Activated T-cell treated with anti-CD3 and anti-CD28 coated beads for 1 hour (primary cell): ENCODE results near the gene PLCL1.
"Not testable (repeated sequence)": the region's sequence is repeated elsewhere in the genome, so short reads cannot be mapped to it uniquely, and the experiment has no call there.

Experiments used
- DNase-seq: peaks from one replicate; pipeline ENCODE4 v3.0.0-alpha.2; 2020; ENCODE audit warnings: low read depth

The PLCL1 gene

GRCh38 chr2:197810016-197810415 lies 5.6 kb downstream of the PLCL1 start:
- no peak for DNase-seq

DNA sequence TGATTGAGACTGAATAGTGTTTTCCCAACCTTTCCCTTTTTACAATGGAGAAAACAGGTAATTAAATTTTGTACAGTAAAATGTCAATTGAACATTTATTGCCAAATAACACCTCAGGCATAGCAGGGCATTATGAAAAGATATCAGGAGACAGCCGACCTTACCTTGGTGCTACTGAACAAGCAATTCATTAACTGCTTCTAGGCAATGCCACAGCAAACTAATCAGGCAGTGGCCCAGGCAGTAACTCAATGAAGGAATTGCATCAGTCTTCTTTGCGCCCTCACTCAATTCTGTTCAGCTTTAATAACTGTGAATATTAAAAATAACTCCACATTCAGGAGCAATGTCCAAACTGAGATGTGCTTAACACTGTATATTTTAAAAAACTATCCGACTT lies 6.1 kb downstream of the PLCL1 start:
- DNase-seq = no peak

- DNase-seq = no peak
Measured at GRCh38 chr2:197813093-197813787, 8.8 kb downstream of the PLCL1 start.

- DNase-seq = no peak
Measured at GRCh38 chr2:197814526-197814925, 10.1 kb downstream of the PLCL1 start.

DNA sequence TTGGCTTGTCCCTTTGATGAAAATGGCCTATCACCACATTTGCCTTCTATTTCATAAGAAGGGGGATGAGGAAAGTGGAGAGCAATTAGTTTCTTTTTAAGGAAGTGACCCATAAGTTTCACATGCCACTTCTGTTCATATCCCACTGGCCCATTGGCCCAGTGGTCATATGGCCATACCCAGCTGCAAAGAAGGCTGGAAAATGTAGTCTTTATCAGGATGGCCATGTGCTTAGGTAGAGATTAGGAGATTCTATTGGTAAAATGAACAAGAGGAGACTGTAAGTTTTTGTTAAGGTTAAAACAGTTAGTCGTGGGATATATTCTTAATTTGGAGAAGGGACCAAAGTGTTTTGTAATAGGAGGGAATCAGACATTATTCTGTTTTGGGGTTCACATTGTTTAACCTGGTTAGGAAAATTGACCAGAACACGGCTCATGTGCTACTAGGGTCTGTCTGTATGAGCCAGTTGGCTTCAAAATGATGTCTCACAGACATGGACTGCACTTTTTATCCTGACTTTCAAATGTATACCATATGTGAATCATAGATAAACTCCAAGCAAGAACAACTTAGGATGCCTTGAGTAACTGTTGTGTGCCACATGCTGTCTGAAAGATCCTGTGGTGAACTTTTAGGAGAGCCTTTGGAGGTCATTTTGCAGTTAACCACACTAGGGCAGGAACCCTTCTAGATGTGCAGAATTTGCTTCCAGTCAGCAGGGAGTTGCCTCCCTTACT lies 17.3 kb downstream of the PLCL1 start:
- DNase-seq = no peak

- DNase-seq = no peak
Measured at GRCh38 chr2:197822333-197822732, 17.9 kb downstream of the PLCL1 start.

- no peak for DNase-seq
Measured at GRCh38 chr2:197827618-197828017, 23.2 kb downstream of the PLCL1 start.

- no peak for DNase-seq
Measured at GRCh38 chr2:197828464-197829135, 24.2 kb downstream of the PLCL1 start.

DNA sequence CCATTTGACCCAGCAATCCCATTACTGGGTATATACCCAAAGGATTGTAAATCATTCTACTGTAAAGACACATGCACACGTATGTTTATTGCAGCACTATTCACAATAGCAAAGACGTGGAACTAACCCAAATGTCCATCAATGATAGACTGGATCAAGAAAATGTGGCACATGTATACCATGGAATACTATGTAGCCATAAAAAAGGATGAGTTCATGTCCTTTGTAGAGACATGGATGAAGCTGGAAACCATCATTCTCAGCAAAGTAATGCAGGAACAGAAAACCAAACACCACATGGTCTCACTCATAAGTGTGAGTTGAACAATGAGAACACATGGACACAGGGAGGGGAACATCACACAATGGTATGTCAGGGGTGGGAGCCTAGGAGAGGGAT lies 30.4 kb downstream of the PLCL1 start:
- not testable (repeated sequence) for DNase-seq

- DNase-seq = no peak
Measured at GRCh38 chr2:197835293-197835692, 30.9 kb downstream of the PLCL1 start.

- DNase-seq = no peak
Measured at GRCh38 chr2:197838036-197838435, 33.6 kb downstream of the PLCL1 start.

GRCh38 chr2:197838579-197838978 lies 34.2 kb downstream of the PLCL1 start:
- no peak for DNase-seq

DNA sequence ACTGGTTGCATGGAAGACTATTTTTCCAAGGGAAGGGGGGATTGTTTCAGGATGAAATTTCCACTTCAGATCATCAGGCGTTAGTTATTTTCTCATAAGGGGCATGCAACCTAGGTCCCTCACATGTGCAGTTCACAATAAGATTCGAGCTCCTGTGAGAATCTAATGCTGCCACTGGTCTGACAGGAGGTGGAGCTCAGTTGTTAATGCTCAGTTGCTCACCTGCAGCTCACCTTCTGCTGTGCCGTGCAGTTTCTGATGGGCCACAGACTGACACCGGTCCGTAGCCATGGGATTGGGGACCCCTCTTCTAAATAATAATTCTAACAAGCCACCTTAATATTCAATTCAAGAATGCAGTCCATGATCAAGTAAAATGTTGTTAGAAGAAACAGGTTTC lies 34.9 kb downstream of the PLCL1 start:
- DNase-seq = no peak

DNA sequence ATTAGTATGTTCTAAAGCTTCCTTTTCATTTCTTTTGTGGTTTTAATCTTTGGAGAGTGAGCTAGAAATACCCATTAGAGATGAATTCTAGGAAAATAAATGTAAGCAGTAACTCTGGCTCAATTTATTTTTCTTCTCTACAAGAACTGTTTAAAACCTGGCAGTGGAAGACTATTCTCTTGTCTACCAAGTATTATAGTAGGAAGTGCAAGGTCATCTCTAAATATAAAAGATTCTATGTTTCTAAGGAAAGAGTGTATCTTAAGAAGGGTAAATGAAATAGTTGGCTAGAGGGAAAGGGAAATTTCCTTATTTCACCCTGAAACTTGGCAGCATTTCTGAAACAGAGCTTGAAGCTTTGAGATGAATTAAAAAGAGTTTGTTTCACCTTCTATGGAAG lies 35.5 kb downstream of the PLCL1 start:
- DNase-seq = no peak

DNA sequence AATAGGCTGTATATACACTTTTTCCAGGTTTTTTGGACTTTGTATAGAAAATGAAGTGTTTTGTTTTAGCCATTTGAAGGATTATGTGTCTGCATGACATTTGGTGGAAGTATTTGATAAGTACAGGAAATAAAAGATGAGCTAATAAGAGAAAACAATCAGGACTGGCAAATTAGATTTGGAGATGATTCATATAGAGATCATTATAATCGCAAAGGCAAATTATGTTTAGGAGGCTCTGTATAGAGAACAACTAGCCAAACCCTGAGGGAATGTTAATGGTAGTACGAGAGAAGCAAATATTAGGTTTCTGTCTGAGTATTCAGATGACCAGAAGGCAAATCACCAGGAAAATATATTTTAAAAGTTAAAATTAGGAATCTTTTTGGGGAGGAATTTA lies 41.7 kb downstream of the PLCL1 start:
- DNase-seq = no peak

DNA sequence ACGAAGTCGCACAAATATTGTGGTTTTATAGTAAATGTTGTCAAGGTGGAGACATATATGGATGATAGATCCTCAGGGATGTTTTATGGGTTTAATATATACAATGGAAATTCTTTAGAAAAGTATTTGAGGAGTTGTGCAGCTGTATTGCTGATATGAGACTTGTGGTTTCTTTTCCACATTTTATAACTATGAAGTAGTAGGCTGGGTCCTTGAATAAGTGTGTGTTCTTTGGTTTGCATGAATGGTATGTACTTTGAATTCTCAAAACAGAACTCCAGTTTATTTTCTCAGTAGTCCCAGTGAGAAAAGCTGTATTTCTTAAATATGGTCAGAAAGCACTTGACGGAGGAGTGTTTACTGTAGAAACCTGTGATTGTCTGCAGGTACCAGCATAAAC lies 42.4 kb downstream of the PLCL1 start:
- no peak for DNase-seq

DNA sequence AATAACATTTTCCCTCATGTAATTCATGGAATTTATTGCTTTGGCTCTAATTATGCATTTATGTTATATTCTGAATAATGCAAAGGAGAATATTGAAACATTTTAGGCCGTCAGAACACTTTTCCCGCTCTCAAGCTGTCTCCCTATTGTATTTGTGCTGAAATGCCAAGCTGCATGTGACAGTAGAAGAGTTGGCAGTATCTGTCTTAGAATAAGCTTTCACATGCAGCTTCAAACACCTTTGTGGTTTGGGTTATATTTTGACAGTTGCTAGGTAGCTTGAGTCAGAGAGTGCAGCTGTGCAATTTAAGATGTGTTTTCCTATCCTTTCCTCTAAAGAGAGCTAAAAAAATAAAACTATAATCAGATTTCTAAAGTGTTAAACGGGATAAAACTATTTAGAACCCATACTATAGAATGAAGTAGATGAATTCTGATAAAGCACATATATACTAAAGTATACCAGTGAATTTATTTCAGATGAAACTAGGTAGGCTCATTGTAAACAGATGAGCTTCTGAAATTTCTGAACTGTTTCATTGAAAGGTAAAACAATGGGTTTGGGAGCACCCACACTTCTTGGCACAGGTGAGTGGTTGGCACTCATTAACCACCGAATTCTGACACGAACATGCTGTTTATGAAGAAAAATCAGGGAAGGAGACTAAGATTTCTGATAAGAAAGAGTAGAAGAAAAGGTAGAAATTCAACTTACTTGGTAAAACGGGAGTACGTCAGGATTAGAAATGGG lies 43.4 kb downstream of the PLCL1 start:
- DNase-seq = no peak

- DNase-seq = no peak
Measured at GRCh38 chr2:197848602-197849001, 44.2 kb downstream of the PLCL1 start.

DNA sequence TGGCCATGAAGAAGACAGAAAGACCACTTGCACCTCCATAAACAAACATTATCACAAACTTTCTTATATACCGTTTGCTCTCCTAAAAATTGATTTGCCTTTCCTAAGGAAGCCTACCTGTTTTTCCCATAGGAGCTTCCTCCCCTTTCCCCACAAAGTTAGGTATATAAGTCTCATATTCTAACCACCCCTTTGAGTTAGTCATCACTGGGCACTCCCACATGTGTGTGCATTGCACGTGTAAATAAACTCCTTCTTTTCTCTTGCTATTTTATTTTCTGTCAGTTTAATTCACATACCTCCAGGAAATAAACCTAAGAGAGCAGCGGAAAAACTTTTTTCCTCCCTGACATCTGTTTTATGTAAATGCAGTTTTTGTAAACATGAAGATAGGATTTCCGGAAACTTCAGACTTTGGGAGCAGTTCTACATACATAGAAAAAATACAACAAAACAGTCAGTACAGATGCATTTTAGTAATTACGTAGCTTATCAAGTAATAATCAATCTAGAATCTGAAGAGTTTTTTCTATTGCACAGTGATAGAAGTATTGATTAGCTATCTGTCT lies 46.6 kb downstream of the PLCL1 start:
- no peak for DNase-seq

- no peak for DNase-seq
Measured at GRCh38 chr2:197851451-197851850, 47.1 kb downstream of the PLCL1 start.

DNA sequence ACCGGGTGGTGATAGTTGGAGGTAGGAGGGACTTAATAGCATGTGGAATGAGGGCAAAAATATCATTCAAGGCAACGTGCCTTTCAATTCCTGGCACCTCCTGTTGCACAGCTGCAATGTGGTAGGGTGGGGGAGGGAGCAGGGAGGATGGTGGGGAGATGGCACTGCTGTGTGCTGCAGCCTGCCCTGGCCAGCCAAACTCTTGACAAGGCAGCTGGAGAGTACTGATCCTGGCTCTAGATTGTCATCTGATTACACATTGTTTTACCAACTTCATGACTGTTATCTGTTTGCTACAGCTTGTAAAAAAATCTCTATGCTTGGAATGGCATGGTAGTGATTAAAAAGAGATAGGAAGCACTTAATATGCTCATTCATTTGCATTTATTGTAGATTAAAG lies 47.7 kb downstream of the PLCL1 start:
- no peak for DNase-seq

DNA sequence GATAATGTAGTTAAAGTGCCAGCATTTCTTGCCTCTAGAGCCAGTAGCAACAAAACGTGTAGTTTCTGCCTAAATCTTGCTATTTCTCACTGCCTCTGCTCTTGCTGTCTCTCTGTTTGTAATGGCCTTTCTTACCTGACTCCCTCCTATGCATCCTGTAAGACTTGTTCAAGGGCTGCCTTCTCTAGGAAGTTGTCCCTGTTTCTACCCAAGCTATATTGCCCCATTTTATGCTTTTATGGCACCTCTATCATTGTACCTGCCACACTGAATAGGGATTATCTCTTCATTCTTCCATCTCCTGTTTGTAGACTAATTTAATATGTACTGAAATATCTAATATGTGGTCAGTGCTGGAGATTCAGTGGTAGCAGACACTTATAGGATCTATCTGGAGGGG lies 49.2 kb downstream of the PLCL1 start:
- no peak for DNase-seq
